Pons (tissue), 1 donor: ENCODE results near the gene SLC22A17.

ENCODE experiments used
- DNase-seq: peaks from one replicate; pipeline ENCODE4 v3.0.0-alpha.2; 2016; ENCODE audit warnings: low spot score

SLC22A17 gene

GRCh38 chr14:23361763-23362162, 9.1 kb upstream of the SLC22A17 start:
- no peak for DNase-seq

DNA sequence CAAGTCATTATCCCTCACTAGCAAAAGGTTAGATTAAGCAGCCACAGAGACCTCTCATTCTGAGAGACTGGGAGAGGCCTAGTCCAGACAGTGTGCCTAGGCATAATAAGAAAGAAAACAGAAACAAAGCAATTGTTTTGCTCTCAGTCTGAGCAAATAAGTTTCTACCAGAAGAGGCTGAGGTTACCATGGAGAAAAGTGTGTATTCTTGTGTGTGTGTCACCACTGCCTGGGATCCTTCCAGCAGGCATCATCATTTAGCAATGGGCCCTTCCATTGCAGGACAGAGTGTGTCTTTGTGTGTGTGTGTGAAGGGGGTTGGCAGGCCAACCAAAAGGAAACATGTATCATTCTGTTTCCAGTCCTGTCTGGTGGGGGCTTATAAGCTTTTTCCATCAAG, 8.6 kb upstream of the SLC22A17 start:
- DNase-seq = peak; percentile 85

DNA sequence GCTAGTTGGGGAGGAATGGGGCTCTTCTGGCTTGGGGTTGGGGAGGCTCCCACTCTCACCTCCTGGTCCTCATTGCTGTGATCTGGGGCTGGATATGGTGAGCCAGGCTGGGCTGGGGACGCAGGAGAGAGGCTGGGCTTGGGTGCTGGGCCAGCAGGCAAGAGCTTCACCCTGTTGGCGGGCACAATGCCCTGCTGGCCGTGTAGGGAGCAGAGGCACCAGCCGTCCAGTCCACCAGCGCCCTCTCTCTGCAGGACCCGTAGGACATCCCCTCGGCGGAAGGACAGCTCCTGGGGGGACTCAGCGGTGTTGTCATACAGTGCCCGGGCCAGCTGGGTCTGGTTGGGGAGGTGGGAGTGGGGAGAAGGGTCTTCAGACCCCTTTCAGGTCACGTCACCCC, 7.8 kb upstream of the SLC22A17 start:
- peak; percentile 85 for DNase-seq

DNA sequence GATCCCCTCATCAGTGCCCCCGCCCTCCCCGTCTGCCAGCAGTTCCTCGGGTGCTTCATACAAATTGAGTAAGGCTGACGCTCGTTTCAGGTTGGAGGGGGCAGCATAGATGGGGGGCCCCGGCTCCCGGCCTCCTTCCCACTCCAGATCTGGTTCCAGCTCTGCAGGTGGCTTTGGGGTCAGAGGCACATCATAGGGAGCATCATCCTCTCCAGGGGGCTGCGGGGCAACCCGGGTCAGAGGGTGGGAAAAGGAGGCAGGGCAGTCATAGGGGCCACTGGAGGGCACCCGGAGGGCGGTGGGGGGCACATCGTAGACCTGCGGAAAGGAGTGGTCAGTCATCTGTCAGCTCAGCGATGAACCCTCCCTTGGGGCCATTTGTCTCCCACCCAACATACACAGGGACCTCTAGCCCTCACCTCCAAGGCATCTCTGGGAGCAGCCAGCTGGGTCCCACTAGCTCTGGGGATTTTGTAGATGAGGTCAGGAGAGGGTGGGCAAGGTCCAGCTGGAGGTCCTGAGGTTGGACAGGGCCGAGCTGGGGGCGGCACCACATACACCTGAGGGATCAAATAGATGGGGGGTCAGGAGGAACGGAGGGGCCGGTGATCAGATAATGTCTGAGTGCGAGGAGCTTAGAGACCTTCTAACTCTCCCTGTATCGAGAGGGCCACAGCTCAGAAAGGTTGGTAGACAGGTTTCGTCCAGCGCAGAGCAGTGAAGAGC, 7.2 kb upstream of the SLC22A17 start:
- DNase-seq = no peak

DNA sequence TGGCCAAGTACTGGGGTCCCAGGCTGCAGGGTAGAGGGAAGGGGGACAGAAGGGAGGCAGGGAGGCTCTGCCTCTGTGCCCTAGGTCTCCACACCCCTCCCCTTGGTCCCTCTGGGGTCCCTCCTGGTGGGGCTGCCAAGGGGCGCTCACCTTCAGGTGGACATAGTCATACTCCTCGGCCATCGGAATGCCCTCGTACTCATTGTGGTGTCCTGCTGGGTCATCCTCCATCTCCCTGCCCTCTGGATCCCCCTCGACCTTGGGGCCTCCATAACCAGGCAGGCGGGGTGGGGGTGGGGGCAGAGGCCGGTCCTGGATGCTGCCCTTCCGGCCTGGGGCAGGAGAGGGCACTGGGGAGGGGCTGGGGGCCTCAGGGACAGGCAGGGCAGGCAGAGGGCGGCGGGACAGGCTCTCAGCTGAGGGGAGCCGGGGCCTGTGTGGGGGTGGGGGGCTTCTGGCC, 6.5 kb upstream of the SLC22A17 start:
- DNase-seq = no peak

DNA sequence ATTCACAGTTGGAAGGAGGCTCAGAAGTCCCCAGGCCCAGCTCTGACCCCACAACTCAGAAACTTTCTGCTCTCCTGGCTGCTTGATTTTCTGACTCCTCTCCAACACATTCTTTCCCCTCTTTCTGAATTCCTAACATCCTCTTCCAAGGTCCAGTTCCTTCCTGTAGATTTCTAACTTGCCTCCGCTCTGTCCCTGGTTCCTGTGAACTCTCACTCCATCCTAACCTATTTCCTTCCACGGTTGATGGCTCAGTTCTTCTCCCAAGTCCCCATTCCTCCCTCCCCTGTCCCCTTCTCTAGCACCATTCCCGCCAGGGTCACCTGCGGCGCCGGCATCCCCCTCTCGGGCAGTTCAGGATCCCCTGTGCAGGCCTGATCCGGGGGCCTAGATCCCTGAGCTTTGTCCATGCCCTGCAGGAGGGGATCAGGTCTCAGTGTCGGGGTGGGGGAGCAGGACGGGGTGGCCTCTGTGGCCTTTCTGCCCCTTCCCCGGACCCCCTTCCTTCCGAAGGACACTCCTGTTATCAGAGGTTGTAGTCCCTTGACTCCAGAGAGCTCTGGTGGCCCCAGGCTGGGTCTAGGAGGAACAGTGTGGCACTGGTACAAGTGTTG, 6.0 kb upstream of the SLC22A17 start:
- no peak for DNase-seq

GRCh38 chr14:23358042-23358441, 5.4 kb upstream of the SLC22A17 start:
- DNase-seq = no peak

DNA sequence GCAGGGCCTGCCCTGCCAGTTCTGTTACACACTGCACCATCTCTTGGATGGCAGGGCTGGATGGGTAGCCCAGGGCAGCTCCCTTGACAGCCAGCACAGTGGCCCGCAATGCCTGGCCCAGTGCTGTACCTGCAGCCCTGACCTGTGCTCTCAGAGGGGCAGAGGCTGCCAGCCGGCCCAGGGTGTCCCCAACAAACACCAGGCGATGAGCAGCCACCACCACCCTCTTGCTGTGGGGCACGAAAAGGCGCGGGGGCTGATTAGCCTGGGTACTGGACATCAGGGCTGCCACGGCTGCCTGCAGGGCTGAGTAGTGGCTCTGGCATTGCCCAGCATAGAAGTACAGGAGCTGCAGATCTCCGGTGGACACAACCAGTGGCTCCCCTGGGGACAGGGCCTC, 4.6 kb upstream of the SLC22A17 start:
- no peak for DNase-seq

- DNase-seq = no peak
These were observed 4.0 kb upstream of the SLC22A17 start for GRCh38 chr14:23356662-23357061.

- no peak for DNase-seq
These were observed 3.3 kb upstream of the SLC22A17 start for GRCh38 chr14:23355871-23356435.

DNA sequence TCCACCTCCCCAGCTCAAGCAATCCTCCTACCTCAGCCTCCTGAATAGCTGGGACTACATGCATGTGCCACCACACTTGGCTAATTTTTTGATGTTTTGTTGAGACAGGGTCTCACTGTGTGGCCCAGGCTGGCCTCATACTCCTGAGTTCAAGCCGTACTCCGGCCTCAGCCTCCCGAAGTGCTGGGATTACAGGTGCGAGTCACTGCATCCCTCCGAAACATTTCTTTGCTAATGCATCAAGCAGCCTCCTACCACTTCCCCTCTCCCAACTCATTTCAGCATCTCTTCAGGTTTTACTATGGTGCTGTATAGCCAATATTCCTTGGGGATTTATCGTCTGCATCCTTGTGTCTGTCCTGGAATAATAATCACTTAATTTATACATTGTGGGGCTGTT, 2.3 kb upstream of the SLC22A17 start:
- no peak for DNase-seq

GRCh38 chr14:23353433-23353780, 720 bp upstream of the SLC22A17 start:
- no peak for DNase-seq

DNA sequence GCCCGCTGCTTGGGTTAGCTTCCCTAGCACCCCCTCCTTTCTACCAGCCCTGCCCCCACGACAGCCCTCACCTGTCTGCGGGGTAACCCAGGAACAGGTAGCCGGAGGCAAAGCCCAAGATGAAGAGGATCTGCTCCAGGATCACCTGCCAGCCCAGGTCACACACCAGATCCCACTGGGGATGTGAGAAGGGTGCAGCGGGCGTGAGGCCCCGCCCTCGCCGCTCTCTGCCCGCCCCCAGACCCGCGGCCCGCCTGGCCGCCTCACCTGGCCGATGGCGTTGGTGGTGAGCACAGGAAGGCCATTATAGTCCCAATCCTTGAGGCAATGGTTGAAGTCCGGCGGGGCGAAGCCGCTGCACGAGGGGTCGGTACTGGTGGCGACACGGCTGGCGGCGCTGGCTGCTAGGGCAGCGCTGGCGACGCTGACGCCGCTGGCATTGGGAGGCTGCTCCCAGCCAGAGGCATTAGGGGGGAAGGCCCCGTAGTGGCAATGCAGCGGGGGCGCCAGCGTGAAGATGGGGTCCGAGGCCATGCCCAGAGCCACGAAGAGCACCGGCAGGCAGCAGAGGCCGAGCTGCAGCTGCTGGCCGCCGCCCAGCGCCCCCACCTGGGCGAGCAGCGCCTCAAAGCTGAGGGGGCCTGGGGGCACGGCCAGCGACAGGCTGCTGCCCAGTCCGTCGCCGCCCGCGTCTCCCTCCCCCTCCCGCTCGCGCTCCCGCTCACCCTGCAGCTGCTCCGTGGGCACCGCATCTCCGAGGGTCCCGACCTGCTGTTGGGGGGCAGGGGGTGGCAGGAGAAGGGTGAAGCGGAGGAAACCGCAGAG, 794 bp downstream of the SLC22A17 start:
- DNase-seq = no peak

DNA sequence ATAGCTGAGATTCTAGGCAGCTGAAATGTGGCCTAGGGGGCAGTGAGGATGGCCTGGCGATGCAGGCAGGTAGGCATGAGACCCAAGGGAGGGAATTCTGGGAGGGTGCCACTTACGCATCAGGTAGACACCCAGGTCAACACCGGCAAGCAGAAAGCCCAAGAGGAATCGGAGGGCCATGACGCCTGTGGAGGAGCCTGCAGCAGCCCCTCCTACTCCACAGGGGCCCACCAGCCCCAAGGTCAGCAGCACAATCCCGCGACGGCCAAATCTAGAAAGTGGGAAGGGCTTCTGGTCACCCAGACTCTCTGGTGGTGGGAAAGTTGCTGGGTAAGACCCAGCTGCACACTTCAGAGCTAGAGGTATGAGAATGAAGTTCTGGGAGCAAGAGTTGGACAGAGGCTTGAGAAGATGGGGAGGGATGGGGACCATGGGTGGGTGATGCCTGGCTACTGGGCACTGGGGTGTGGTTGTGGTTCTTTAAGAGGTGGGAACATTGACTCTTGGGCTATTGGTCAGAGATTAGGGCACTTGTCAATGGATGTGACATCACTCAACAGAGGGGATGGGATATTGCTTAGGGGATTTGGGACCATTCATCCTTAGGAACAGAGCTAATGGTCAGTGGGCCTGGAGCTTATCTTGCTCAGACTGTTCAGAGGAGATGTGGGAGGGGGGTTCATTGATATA, 3.4 kb downstream of the SLC22A17 start:
- no peak for DNase-seq

DNA sequence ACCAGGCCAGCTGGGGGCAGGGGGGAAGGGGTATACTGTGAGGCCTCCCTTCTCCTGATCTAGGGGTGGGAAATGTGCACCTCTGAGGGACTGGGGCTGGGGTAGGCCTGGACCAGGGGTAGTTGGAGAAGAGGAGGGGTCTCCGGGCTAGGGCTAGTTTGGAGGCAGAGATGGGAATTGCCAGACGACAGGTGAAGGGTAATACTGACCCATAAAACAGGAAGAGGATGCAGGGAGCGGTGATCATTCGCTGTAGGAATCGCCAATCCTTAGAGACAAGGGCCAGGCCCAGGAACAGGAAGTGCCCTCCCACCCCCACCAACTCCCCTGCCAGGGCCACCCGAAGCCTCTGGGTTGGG, 4.4 kb downstream of the SLC22A17 start:
- DNase-seq = no peak

DNA sequence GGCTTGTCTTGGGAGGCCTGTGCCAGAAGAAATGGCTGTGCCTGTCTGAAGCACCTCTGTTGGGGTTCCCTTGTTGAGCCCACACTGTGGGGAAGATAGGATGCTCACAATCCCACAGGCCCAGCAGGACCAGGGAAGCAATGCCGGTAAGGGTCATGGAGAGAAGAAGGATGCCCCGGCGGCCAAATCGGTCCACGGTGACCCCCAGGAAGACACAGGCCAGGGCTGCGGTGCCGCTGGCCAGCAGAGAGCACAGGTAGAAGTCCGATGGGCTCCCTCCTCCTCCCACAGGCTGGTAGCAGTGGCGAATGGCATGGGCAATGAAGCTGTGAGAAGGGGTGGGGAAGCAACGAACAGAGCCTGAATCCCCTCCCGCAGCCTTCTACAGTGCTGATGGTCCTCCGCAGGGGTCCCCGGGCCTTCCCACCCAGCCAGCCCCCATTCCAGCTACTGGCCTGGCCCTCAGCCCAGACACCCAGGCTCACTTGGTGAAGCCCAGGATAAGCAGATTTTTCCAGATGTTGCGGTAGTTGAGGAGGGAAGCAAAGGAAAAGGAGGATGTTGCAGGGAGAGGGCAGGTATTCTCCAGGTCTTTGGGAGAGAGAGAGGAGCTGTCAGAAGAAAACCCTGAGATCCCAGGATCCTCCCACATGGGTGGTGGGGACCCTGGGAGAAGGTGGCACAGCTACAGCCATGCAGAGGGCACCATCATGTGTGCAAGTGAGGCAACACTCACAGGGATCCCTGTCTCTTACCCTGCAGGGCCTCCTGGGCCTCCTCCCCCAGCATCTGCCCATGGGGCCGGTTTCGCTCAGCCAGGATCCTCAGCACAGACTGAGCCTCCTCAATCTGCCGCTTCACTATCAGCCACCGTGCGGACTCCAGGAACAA, 5.0 kb downstream of the SLC22A17 start:
- DNase-seq = no peak

- DNase-seq = no peak
These were observed 5.8 kb downstream of the SLC22A17 start for GRCh38 chr14:23346693-23347405.

DNA sequence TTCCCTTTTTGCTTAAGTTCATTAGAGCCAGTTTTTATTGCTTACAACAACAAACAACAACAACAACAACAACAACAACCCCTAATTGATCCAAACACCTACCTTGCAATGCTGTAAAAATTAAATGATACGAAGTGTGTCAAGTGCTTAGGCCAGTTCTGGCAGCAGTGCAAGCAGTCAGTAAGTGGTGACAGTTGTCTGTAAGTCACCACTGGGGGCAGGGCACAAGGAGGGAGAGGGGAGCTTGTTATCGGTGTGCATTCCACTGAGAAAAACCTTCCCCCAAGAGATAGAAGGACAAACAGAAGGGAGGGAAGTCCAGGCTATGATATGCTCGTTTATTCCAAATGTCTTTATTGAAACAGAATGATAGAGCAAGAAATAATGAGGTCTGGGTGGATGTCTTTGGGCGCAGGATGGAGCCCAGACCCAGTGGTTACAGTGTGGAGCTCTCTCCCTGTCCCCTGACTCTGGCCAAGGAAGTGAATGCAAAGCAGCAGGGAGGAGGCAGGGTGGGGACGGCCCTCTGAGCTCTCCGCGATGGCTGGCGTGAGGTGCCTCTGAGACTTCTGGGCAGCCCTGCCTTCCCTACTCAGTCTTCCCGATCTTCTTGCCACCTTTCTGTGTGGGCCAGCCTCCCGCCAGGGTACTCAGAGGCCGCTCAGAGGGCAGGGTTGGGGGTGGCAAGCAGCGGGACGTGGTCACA, 6.5 kb downstream of the SLC22A17 start:
- DNase-seq = no peak

GRCh38 chr14:23344481-23344880, 8.2 kb downstream of the SLC22A17 start:
- no peak for DNase-seq
